NK-92 (cell line): Measurements from ENCODE around the gene CCDC172.

ENCODE experiments used
- DNase-seq: peaks from one replicate; lab custom pipeline; 2025; ENCODE audit not compliant: unreplicated experiment; lab: John Stamatoyannopoulos, UW

CCDC172 gene

GRCh38 chr10:116324227-116324950 is at the start of gene CCDC172:
Gene CCDC172, plus strand, starts transcription at chr10:116324448. Its CDS starts 564 bp downstream, at chr10:116325012.
- no peak for DNase-seq

- DNase-seq = no peak
Measured at GRCh38 chr10:116276981-116277380, 47.3 kb upstream of the CCDC172 start.

- no peak for DNase-seq
Measured at GRCh38 chr10:116278846-116279245, 45.4 kb upstream of the CCDC172 start.

- DNase-seq = no peak
Measured at GRCh38 chr10:116281775-116282174, 42.5 kb upstream of the CCDC172 start.

GRCh38 chr10:116286626-116287200 is 37.5 kb upstream of the CCDC172 start:
- no peak for DNase-seq

- DNase-seq = no peak
Measured at GRCh38 chr10:116287906-116288501, 36.2 kb upstream of the CCDC172 start.

- DNase-seq = no peak
Measured at GRCh38 chr10:116289652-116290051, 34.6 kb upstream of the CCDC172 start.

GRCh38 chr10:116292493-116292892 is 31.8 kb upstream of the CCDC172 start:
- DNase-seq = no peak

- no peak for DNase-seq
Measured at GRCh38 chr10:116296291-116296721, 27.9 kb upstream of the CCDC172 start.

GRCh38 chr10:116298586-116298985 is 25.7 kb upstream of the CCDC172 start:
- no peak for DNase-seq

- DNase-seq = no peak
Measured at GRCh38 chr10:116300542-116300941, 23.7 kb upstream of the CCDC172 start.

- no peak for DNase-seq
Measured at GRCh38 chr10:116304923-116305322, 19.3 kb upstream of the CCDC172 start.

GRCh38 chr10:116306847-116307246 is 17.4 kb upstream of the CCDC172 start:
- DNase-seq = no peak

- DNase-seq = no peak
Measured at GRCh38 chr10:116307455-116307854, 16.8 kb upstream of the CCDC172 start.

GRCh38 chr10:116311016-116311415 is 13.2 kb upstream of the CCDC172 start:
- DNase-seq = no peak

- no peak for DNase-seq
Measured at GRCh38 chr10:116311706-116312490, 12.3 kb upstream of the CCDC172 start.

GRCh38 chr10:116312548-116312947 is 11.7 kb upstream of the CCDC172 start:
- DNase-seq = no peak

GRCh38 chr10:116316503-116316902 is 7.7 kb upstream of the CCDC172 start:
- no peak for DNase-seq

GRCh38 chr10:116324951-116325635 is 845 bp downstream of the CCDC172 start:
- no peak for DNase-seq

GRCh38 chr10:116325987-116326386 is 1.7 kb downstream of the CCDC172 start:
- no peak for DNase-seq

GRCh38 chr10:116329153-116329552 is 4.9 kb downstream of the CCDC172 start:
- no peak for DNase-seq
